Measurements from ENCODE around the gene SPC24. TPM values are rescaled to one million over a fixed set of nuclear protein-coding genes. Genes with fewer than 3 reads are reported as not detected.
A peak's percentile ranks its signal among the peaks of the same experiment; 100 is the strongest.

SPC24 gene
- total and polyA plus RNA-seq, 9 of the 15 experiments (the other 6 are each of a cell fraction or from before 2014, with no cell fraction given), result 18.2 to 154 (median 60.9) TPM

DNA sequence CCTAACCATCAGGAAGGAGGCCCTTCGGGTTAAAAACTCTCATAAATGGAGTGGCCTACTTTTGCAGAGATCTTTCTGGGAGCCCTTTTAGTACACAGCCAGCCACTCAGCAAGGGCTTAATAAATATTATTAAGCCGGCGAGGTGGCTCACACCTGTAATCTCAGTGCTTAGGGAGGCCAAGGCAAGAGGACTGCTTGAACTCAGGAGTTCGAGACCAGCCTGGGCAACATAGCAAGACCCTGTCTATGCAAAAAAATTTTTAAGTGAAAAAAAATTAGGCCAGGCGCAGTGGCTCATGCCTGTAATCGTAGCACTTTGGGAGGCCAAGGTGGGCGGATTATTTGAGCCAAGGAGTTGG, 42.6 kb upstream of the SPC24 start:
- H3K79me2 ChIP-seq (ENCODE audit: control insufficient read depth, insufficient read depth, low read length), result peaks cover 15% of the 10 kb centered on the region
- H3K27me3 ChIP-seq (ENCODE audit: control insufficient read depth in 2 of 2, insufficient read depth in 2 of 2, low read length in 2 of 2), result no peaks in the 10 kb centered on the region
- H3K4me3 ChIP-seq, result peak overlapping the region; percentile 70; the same call in 1 of the 2 replicates
- in situ Hi-C loops (cut with MboI) (no loop called here), intact Hi-C loops (cut with micrococcal nuclease) (loop anchor here (5.0 kb wide), 1 partner anchor 41 kb away; the partner anchor contains the start of gene SPC24)
- H2AFZ ChIP-seq (ENCODE audit: low read depth, low read length), result peak overlapping the region; percentile 91
- TF ChIP-seq ZNF24 (IDR thresholded peaks at IDR 0.05) (no peak), ATF1 (CRISPR knock-in tag; IDR thresholded peaks at IDR 0.05) (no peak), ATF1 (tag; IDR thresholded peaks at IDR 0.05) (peak; percentile 25; the same call in 1 of the 2 replicates), ZFX (CRISPR knock-in tag; IDR thresholded peaks at IDR 0.05) (0 out of 2 replicates have a peak, but pooled peaks have one; percentile 7), PHF20 (IDR thresholded peaks at IDR 0.05; ENCODE audit: partially characterized antibody) (peak; percentile 1), ZNF121 (CRISPR knock-in tag; conservative IDR thresholded peaks at IDR 0.05) (peak; percentile 96), KDM1A (IDR thresholded peaks at IDR 0.05) (peak in 1 of 2 experiments; percentile 3; a peak in 1 of 4 replicates), ZNF699 (CRISPR knock-in tag; IDR thresholded peaks at IDR 0.05; ENCODE audit: insufficient replicate concordance) (no peak), NRF1 (conservative IDR thresholded peaks at IDR 0.05 in 1 of 2, IDR thresholded peaks at IDR 0.05 in 1 of 2) (peak; percentile 4 to 6; a peak in 1 of 4 replicates), ADNP (tag; IDR thresholded peaks at IDR 0.05) (peak; percentile 85)
- H3K9ac ChIP-seq (ENCODE audit: insufficient read depth in 1 of 2, low read depth in 2 of 2, low read length in 2 of 2), result peak overlapping the region; percentile 37 to 93; a peak in 2 of 4 replicates
- 0 out of 2 replicates have a peak, but pooled peaks cover 3% of the 10 kb centered on the region for H4K20me1 ChIP-seq (replicated peaks; ENCODE audit: control insufficient read depth, insufficient read depth, low read length)
- ATAC-seq (no peak), FAIRE-seq (no peak), DNase-seq (ENCODE audit: extremely low read depth in 1 of 4, low spot score in 3 of 4) (no peak)
- H3K4me2 ChIP-seq (ENCODE audit: insufficient read depth, low read length), result peak overlapping the region; percentile 85
- peak overlapping the region; percentile 67 for H3K27ac ChIP-seq (ENCODE audit: extremely low read depth, low read depth, low read length)
- H3K9me1 ChIP-seq (ENCODE audit: control insufficient read depth, insufficient read depth, low read length), result no peaks in the 10 kb centered on the region
- no TSS peak for BruUV-seq (replicated peaks)
- POLR2A ChIA-PET, result interaction anchor here (0.6 to 1.2 kb wide), 6 partner anchors 10 to 60 kb away, joined by 3 to 5 read pairs (median 4); no protein-coding TSS in a partner anchor
- 67% methylated on average over 7 of the region's 7 CpGs for WGBS (ENCODE audit: insufficient coverage, low coverage, missing lambda C conversion rate)
- CTCF ChIA-PET (ENCODE audit: low intra/inter-chr PET ratio), result no interaction called here
- no peaks in the 10 kb centered on the region for H3K9me3 ChIP-seq (replicated peaks; ENCODE audit: control insufficient read depth, insufficient read depth, low read depth, low read length)
- H3K4me1 ChIP-seq (replicated peaks in 1 of 2; ENCODE audit: control insufficient read depth in 2 of 2, insufficient read depth in 2 of 2, low read length in 2 of 2), result peaks cover 15 to 63% of the 10 kb centered on the region in 2 experiments
- peaks cover 22% of the 10 kb centered on the region; the same call in 2 of the 3 replicates for H3K36me3 ChIP-seq (ENCODE audit: control insufficient read depth, insufficient read depth, low read length)
